BE2C (cell line): ENCODE results near the gene RAD9A.

Experiments
- DNase-seq: peaks from one replicate; pipeline ENCODE4 v3.0.0-alpha.2; 2020
- H3K27me3 ChIP-seq: fragments of 250-450 bp; sonication (Bioruptor Pico); 2 replicates; pipeline ENCODE4 v1.5.1; 2020; ENCODE audit warnings: mild to moderate bottlenecking
- H3K36me3 ChIP-seq: fragments of 250-450 bp; sonication (Bioruptor Pico); 2 replicates; pipeline ENCODE4 v1.5.1; 2020; ENCODE audit warnings: mild to moderate bottlenecking
- H3K4me1 ChIP-seq: fragments of 250-450 bp; sonication (Bioruptor Pico); 2 replicates; pipeline ENCODE4 v1.5.1; 2020
- H3K4me3 ChIP-seq: 2 replicates; pipeline ENCODE4 v1.5.1; 2011; ENCODE audit warnings: low read depth, low read length
- H3K9me3 ChIP-seq: fragments of 250-450 bp; sonication (Bioruptor Pico); 2 replicates; pipeline ENCODE4 v1.5.1; 2020
- CTCF ChIP-seq: IDR thresholded peaks from 2 replicates; pipeline ENCODE4 v1.5.1; 2012; ENCODE audit warnings: mild to moderate bottlenecking, low read depth, low read length

RAD9A gene

DNA sequence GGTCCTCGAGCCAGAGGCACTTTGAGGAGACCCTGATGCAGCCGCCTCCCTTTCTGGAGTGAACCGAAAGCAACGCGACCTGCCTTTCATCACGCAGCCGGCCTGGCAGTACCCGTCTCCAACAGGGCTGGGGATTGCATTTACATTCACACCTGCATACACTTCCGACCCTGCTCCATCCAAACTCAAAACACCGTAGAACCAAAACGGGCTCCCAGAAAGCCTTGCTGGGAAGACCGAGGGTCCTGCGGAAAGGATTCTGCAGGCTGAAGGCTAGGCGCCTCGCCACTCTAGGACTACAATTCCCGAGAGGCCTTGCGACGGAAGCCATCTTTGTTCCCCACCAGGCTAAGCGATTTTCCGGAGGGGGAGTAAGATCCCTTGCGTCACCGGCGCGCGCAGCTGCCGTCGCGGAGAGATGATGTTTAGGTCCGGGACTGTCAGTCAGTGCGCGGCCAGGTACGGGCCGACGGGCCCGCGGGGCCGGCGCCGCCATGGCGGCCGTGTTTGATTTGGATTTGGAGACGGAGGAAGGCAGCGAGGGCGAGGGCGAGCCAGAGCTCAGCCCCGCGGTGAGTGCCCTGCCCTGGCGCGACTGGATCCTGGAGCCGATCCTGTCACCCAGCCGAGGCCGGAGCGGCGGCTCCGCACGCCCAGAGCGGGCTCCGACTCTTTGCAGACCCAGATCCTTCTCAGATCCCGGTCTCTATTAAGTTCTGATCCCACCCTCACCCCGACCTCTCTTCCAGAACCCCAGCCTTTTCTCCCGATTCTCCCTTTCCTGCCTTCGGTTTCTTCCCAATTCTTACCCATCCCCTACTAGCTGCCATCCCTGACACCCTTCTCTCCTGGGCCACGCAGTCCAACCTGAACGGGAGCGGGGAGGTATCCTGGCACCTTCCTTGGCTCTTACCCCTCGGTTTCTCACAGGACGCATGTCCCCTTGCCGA is 36.5 kb downstream of the RAD9A start, which contains the start of gene RPS6KB2:
Gene RPS6KB2 (plus strand): TSS at position 443 of the 950 bp plus-strand sequence. CDS start 52 bp downstream, at position 495.
- Histone ChIP-seq H3K4me3 (peak within 1 kb of the TSS; percentile 99), H3K4me1 (peaks cover 4% of the 10 kb centered on the region; the same call in 1 of the 2 replicates)

DNA sequence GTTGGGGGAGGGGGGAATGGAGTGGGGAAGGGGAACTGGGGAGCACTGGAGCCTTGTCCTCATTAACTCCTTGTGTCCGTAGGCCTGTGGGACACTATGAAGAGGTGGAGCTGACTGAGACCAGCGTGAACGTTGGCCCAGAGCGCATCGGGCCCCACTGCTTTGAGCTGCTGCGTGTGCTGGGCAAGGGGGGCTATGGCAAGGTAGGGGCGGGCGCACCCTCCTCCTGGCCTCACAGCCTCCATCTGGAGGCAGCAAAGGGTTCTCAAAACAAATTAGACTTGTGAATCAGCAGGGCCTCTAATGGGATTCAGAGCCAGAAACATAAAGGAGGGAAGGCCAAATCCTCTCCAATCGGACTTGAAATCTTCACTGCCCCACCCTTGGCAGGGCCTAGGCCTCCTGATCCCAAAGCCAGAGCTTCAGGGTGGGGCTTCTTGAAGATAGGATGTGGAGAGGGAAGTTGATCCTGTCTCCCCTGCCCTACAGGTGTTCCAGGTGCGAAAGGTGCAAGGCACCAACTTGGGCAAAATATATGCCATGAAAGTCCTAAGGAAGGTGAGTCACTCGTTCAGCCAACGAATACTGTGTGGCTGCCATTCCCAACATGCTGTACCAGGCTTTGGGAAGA is 37.4 kb downstream of the RAD9A start:
- H3K9me3 ChIP-seq, result no peaks in the 10 kb centered on the region
- no peak for TF ChIP-seq CTCF
- peaks cover 35% of the 10 kb centered on the region for H3K36me3 ChIP-seq
- no peak for DNase-seq
- H3K27me3 ChIP-seq, result no peaks in the 10 kb centered on the region
- peaks cover 4% of the 10 kb centered on the region; the same call in 1 of the 2 replicates for H3K4me1 ChIP-seq
- H3K4me3 ChIP-seq, result peak overlapping the region; percentile 99

More for the DNA sequence above, 36.5 kb downstream of the RAD9A start, which contains the start of gene RPS6KB2:
- H3K9me3 ChIP-seq, result no peaks in the 10 kb centered on the region
- H3K27me3 ChIP-seq, result no peaks in the 10 kb centered on the region
- DNase-seq, result peak; percentile 98
- no peak for TF ChIP-seq CTCF
- peaks cover 26% of the 10 kb centered on the region for H3K36me3 ChIP-seq

GRCh38 chr11:67429722-67430121 is 37.9 kb downstream of the RAD9A start:
- Histone ChIP-seq H3K9me3 (no peaks in the 10 kb centered on the region), H3K36me3 (peaks cover 40% of the 10 kb centered on the region), H3K27me3 (no peaks in the 10 kb centered on the region), H3K4me3 (no peak overlapping the region), H3K4me1 (peaks cover 4% of the 10 kb centered on the region; the same call in 1 of the 2 replicates)
- DNase-seq, result no peak
- TF ChIP-seq CTCF, result no peak

GRCh38 chr11:67431346-67432249 is 39.8 kb downstream of the RAD9A start:
- Histone ChIP-seq H3K4me3 (no peak overlapping the region), H3K9me3 (no peaks in the 10 kb centered on the region), H3K4me1 (peaks cover 11% of the 10 kb centered on the region), H3K36me3 (peaks cover 56% of the 10 kb centered on the region), H3K27me3 (no peaks in the 10 kb centered on the region)
- TF ChIP-seq CTCF, result no peak
- no peak for DNase-seq

GRCh38 chr11:67432655-67433349 is 41.0 kb downstream of the RAD9A start:
- no peak for TF ChIP-seq CTCF
- Histone ChIP-seq H3K4me1 (peaks cover 12% of the 10 kb centered on the region), H3K36me3 (peaks cover 56% of the 10 kb centered on the region), H3K4me3 (no peak overlapping the region), H3K27me3 (no peaks in the 10 kb centered on the region), H3K9me3 (no peaks in the 10 kb centered on the region)
- DNase-seq, result no peak
